ENCODE results near the gene CHCT1. TPM values are rescaled to one million over a fixed set of nuclear protein-coding genes. Genes with fewer than 3 reads are reported as not detected.

Gene CHCT1
- total RNA-seq, 1 donor from 2014 or later: 0.07 TPM

DNA sequence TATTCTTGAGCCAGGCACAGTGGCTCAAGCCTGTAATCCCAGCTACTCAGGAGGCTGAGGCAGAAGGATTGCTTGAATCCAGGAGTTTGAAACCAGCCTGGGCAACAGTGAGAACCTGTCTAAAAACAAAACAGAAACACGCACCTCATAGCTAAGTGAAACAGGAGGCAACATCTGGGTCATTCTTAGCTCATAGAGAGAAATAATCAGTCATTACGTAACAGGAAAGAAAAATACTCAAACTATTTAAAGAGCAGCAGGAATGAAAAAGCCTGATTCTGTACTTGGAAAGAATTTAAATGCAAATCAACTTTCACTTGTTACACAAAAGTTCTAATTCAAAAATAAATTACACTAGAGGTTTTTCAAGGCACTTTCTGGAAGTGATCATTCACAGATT lies 17.2 kb downstream of the CHCT1 start:
- DNase-seq (ENCODE audit: low read depth, low spot score): no peak

DNA sequence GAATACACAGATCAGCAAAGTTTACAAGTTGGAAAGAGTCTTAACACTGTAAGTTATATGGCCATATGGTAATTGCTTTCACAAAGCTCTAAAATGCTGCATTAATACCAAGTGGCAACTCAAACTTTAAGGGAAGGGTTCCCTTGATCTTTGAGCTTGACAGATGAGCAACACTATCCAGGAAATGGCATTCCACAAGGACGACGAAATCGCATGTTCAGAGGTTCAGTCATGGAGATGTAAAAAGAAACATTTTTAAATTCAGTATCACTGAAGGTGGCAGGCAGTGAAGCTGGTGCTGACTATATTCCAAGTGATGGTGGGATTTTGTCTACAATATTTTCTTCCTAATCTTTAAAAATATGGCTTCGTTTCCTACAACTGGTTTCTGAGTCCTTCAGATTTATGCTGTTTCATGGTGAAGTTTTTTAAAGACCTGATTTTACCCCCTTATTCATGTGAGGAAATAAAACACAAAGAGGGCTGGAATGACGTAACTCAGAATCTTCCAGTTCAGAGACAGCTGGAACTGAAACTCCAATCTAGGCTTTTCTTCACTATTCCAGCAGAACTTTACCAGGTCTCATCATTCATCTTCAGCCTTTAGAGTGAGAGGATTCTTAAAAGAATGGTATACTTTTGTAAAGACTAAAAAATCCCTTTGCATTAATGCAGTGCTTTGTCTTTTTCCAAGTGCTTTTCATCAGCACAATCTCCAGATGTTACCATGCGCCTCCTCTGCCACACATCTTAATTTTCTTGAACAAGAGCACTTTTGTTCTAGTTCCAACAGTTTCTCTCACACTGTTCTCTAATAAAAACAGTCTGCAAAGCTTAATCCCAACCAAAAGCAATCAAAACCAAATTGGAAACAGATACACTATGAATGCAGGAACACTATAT lies 20.2 kb downstream of the CHCT1 start:
- DNase-seq (ENCODE audit: low read depth, low spot score): no peak

DNA sequence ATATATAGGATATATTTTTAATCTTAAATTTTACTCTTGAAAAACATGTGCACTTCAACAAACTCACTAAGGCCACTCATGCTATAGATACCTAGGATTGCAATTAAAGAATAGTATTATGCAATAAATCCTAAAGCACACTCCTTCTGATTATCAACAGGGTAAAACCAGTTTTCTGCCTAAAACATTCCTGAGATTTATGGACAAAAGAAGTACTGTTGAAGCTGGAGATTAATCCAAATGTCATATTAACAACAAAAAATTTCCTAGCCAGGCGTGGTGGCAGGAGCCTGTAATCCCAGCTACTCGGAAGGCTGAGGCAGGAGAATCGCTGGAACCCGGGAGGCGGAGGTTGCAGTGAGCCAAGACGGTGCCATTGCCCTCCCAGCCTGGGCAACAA lies 21.4 kb downstream of the CHCT1 start:
- no peak for DNase-seq (ENCODE audit: low read depth, low spot score)

DNA sequence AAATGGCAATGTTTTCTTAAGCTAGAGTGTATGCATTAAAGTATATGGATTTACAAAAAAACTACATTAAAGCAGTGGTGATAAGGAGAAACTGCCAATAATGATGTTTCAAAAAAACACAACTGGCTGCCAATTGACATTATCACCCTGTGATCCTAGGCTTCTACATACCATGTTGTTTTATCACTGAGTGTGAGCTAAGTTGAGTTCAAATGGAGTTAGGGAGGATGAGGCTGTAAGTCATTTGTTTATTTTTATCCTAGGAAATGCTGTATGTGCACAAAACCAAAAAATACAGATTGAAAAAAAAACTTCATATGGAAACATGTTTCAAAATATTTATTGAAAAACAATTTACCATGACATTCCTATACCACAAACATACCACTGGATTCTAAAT lies 22.9 kb downstream of the CHCT1 start:
- DNase-seq (ENCODE audit: low read depth, low spot score): no peak

DNA sequence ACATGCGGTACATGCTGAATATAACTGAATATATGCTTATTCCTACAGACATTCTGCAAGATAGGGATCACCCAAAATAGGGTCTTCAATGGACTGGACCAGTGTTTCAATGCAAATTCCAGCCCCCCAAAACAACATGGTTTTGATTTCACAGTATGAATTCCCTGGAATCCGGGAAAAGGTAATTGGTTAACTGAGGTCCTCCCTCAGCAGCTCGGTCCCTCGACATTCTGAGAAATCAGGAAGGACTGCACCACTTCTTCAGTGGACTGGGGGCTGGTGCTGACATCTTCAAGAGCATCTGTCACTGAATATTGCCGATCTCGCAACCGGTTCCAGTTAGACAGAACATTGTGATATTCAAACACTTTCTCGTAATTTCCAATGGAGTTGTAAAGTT lies 25.1 kb downstream of the CHCT1 start:
- no peak for DNase-seq (ENCODE audit: low read depth, low spot score)

DNA sequence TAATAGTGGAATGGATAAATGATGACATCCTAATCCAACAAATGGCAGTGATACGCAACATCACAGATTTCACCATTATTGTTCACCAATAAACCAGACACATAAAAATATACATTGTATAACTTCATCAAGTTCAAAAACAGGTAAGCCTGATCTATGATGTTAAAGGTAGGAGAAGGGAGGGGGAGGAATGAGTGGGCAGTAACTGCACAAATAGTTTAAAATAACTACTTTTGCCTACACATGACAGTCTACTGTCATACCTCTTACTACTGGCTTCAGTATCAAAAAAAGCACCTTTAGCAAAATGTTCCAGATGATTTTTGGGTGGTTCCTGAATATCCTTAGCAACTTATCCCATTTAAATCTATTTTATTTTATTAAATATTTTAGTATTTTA lies 28.8 kb downstream of the CHCT1 start:
- DNase-seq (ENCODE audit: low read depth, low spot score): no peak

DNA sequence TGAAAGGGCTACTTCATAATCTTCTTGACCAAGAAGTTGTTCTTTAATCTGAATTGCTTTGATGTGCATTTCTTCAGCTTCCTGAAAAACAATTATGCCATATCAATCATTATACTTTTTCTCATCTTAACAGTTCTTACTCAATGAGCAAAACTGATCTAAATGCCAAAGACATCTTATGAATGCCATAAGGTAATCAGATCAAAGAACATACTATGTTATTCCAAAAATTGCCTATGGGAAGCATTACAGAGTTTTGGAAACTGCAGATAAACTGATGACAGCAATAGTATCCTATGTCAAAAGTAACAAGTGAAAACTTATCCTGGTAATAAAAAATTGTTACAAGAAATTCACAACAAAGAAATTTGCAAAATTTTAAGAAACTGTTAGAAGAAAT lies 29.7 kb downstream of the CHCT1 start:
- DNase-seq (ENCODE audit: low read depth, low spot score): no peak

DNA sequence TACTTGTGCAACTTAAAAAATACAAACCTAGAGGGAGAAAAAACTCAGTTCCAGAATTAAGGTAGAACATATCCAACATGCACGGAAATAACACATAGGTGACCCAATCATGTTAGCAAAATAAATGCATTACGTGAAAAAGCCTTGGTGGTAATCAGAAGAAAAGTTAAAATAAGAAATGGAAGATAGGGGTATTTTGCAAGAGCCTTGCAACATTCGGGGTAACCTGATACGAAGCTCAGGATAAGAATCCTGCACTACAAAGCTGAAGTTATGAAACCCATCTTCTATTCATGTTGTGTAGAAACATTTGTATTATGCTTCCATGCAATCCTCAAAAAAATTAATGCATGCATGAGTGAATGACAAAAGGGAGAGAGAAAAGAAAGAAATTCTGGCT lies 33.1 kb downstream of the CHCT1 start:
- no peak for DNase-seq (ENCODE audit: low read depth, low spot score)

DNA sequence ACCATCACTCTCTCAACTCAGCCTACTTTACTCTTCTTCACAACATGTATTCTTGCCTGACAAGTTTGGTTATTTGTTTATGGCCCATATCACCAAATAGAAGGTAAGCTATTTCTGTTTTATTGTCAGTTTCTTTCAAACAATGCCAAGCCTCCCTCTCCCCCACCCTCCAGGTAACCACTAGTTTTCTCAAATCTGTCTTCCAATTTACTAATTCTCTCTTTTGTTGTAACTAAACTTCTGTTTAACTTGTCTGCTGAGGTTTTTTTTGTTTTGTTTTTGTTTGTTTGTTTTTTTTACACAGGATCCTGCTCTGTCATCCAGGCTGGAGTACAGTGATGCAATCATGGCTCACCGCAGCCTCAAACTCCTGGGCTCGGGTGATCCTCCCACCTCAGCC lies 34.9 kb downstream of the CHCT1 start:
- no peak for DNase-seq (ENCODE audit: low read depth, low spot score)

DNA sequence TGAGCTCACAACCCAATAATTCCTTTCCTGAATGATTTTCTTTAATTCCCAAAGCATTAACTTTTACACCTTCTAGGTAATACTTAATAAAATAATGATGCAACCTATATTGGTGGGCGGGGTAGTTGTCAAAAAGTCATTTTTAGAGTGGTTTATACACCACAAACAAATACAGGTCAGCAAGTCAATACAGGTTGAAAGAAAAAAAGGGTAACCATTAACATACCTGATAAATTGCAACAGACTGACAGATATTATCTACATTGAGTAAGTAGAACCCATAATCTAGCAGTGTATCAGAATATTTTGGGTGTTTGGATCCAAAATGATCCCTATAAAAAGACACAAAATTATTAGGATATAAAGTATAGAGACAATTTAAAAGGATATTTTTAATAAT lies 39.3 kb downstream of the CHCT1 start:
- no peak for DNase-seq (ENCODE audit: low read depth, low spot score)

DNA sequence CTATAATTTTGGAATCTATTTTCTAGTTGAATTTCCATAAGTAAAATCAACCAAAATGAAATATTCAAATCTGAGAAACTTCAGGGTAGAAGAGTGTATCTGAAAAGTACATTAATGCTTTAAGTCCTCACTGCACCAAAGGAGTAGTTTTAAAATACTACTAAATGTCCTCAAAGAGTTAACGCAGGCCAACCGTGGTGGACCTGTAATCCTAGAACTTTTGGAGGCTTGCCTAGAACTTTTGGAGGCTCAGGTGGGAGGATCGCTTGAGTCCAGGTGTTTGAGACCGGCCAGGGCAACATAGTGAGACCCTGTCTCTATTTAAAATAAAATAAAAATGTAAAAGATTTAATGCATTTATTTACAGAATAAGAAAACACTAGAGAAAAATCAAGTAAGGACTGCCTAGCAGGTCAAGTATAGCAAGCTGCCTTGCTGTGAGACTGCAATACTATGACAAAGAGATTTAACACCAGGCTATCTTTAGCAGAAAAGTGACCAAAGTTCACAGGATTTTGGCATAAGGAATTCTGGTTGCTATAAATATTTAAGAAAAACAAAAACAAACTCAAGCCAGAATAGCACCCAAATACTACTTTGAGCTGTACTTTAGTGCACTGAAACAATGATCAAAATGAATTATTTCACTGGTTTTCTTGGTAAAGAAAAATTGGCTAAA lies 41.0 kb downstream of the CHCT1 start:
- no peak for DNase-seq (ENCODE audit: low read depth, low spot score)

DNA sequence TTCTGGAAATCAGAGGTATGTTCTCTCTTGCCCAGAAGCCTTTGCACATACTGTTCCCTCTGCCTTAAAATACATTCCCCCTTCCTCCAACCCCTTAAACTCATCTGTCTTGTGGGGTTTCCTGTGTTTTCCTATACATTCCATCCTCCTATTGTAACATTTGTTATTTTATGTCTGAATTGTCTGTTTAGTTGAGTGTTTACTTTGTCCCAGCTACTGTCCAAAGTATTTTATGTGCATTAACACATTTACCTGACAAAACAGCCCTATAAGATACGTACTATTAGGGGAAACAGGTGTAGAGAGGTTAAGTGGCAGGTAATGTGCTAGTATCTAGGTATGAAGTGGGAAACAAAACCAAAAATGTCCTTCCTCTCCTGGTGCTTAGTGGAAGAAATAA lies 42.1 kb downstream of the CHCT1 start:
- no peak for DNase-seq (ENCODE audit: low read depth, low spot score)

DNA sequence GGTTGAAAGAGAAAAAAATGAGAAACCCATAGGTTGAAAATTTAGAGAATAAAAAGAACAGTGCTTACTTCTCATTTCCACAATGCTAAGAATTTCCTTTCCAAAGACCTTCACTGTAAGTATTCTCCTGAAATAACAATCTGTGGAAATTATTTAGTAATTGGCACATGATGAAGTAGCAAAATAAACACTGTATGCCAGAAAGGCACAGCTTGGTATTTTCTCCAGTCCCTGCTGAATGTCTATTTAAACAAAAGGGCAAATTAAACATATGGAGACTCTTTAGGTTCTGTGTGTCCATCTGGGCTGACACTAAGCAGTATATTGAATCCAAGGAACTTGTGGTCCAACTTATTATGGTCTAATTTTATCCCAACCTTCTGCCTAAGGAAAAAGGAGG lies 46.1 kb downstream of the CHCT1 start:
- DNase-seq (ENCODE audit: low read depth, low spot score): peak; percentile 67

DNA sequence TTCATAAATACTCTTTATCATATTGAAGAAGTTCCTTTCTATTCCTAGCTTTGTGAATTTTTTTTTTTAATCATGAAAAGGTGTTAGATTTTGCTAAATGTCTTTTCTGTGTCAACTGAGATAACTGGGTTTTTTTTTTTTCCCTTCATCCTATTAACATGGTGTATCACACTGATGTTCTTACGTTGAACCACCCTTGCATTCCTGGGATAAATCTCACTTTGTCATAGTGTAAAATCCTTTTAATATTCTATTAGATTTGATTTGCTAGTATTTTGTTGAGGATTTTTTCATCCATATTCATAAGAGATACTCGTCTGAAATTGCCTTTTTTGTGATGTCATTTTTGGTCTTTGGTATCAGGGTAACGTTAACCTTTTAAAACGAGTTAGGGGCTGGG lies 49.2 kb downstream of the CHCT1 start:
- DNase-seq (ENCODE audit: low read depth, low spot score): no peak

DNA sequence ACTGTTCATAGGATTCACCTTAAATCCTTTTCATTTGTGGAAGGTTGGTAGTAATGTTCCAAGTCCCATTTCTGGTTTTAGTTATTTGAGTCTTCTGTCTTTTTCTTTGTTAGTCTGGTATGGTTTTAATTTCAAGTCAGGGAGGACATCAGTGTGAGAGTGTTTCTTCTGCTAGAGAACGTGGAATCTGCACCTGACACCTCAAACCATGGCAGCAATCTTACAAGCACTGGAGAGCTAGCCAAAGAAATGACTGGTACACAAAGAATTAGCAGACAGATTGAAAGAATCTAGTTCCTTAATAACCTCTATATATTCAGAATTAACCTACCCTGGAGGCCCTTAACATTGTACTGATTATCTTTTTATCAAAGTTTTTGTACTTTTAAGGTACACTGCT lies 50.2 kb downstream of the CHCT1 start:
- DNase-seq (ENCODE audit: low read depth, low spot score): no peak

DNA sequence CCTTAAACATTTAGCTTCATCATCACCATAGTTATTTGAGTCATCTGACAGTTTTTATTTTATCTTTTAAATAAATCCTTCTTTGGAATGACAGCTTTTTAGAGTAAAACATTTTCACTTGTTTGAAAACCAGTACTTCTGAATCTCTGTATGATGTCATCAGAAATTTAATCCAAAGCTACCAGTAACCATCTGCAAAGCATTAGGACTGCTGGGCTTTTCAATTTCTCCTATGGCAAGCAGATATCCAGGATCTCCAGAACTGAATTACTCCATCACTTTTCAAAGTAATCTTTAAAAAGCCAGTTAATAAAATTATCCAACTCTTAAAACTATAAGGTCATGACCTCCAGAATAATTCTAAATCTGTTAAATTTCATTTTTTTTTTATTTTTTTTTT lies 51.5 kb downstream of the CHCT1 start:
- DNase-seq (ENCODE audit: low read depth, low spot score): no peak

Other genes starting within 250 kb of the CHCT1 start
- 41.6 and 59.7 TPM in 2 replicates for gene USP32, start 30.4 kb upstream of the CHCT1 start, total RNA-seq
- 26.0 and 42.6 TPM in 2 replicates for gene APPBP2, start 103.8 kb downstream of the CHCT1 start, total RNA-seq
- 11.1 and 20.3 TPM in 2 replicates for gene PPM1D, start 177.7 kb downstream of the CHCT1 start, total RNA-seq